KMS-11 (cell line): ENCODE data around the gene CDKN2AIP.

Experiments used
- H2AFZ ChIP-seq: fragments of 200-600 bp; sonication (generic); 2 replicates; pipeline ENCODE4 v1.6.1; 2016; ENCODE audit warnings: antibody characterized with exemption, mixed run types, low read depth
- H3K27ac ChIP-seq: fragments of 200-600 bp; sonication (generic); 2 replicates; pipeline ENCODE4 v1.6.1; 2016; ENCODE audit warnings: mild to moderate bottlenecking, mixed run types
- H3K27me3 ChIP-seq: fragments of 200-600 bp; sonication (generic); 2 replicates; pipeline ENCODE4 v1.6.1; 2017; ENCODE audit warnings: mild to moderate bottlenecking, low read depth, mixed run types, moderate library complexity; ENCODE audit not compliant: insufficient read depth
- H3K36me3 ChIP-seq: fragments of 200-600 bp; sonication (generic); 2 replicates; pipeline ENCODE4 v1.6.1; 2017; ENCODE audit warnings: mild to moderate bottlenecking, mixed run types; ENCODE audit not compliant: insufficient read depth
- H3K4me1 ChIP-seq: fragments of 200-600 bp; sonication (generic); 2 replicates; pipeline ENCODE4 v1.6.1; 2016; ENCODE audit warnings: mild to moderate bottlenecking, low read depth, mixed run types; ENCODE audit not compliant: poor library complexity, severe bottlenecking
- H3K4me2 ChIP-seq: fragments of 200-600 bp; sonication (generic); 2 replicates; pipeline ENCODE4 v1.7.0; 2016; ENCODE audit warnings: mild to moderate bottlenecking, mixed run types
- H3K4me3 ChIP-seq: fragments of 200-600 bp; sonication (generic); IDR thresholded peaks from 2 replicates; pipeline ENCODE4 v1.6.1; 2017; ENCODE audit warnings: low read depth, low read length, mixed read lengths; ENCODE audit not compliant: insufficient read depth
- H3K79me2 ChIP-seq: fragments of 200-600 bp; sonication (generic); 2 replicates; pipeline ENCODE4 v1.6.1; 2016; ENCODE audit warnings: low read depth, mixed run types; ENCODE audit not compliant: insufficient read depth
- H3K9ac ChIP-seq: fragments of 200-600 bp; sonication (generic); 2 replicates; pipeline ENCODE4 v1.6.1; 2016; ENCODE audit warnings: mild to moderate bottlenecking, mixed run types
- H4K20me1 ChIP-seq: fragments of 200-600 bp; sonication (generic); 2 replicates; pipeline ENCODE4 v1.6.1; 2016; ENCODE audit warnings: mild to moderate bottlenecking, mixed run types; ENCODE audit not compliant: insufficient read depth
- CTCF ChIP-seq: fragments of 200-600 bp; sonication (generic); conservative IDR thresholded peaks from 2 replicates; pipeline ENCODE4 v1.6.1; 2017; ENCODE audit warnings: low read depth, mild to moderate bottlenecking, antibody characterized with exemption, low read length, moderate library complexity, mixed read lengths

CDKN2AIP gene

GRCh38 chr4:183436417-183436816, 8.0 kb upstream of the CDKN2AIP start:
- Histone ChIP-seq H3K36me3 (no peaks in the 10 kb centered on the region), H2AFZ (no peak overlapping the region), H3K79me2 (no peaks in the 10 kb centered on the region), H3K27me3 (no peaks in the 10 kb centered on the region), H3K4me1 (no peaks in the 10 kb centered on the region), H3K27ac (no peak overlapping the region), H3K4me3 (no peak overlapping the region), H3K4me2 (no peak overlapping the region), H4K20me1 (no peaks in the 10 kb centered on the region), H3K9ac (no peak overlapping the region)
- no peak for TF ChIP-seq CTCF

- TF ChIP-seq CTCF, result no peak
- Histone ChIP-seq H2AFZ (no peak overlapping the region), H3K4me3 (no peak overlapping the region), H3K27me3 (no peaks in the 10 kb centered on the region), H3K27ac (no peak overlapping the region), H3K4me1 (no peaks in the 10 kb centered on the region), H3K36me3 (no peaks in the 10 kb centered on the region), H3K79me2 (no peaks in the 10 kb centered on the region), H3K4me2 (no peak overlapping the region), H3K9ac (no peak overlapping the region), H4K20me1 (no peaks in the 10 kb centered on the region)
These were observed 7.0 kb upstream of the CDKN2AIP start for GRCh38 chr4:183437452-183437851.

GRCh38 chr4:183438458-183439113, 5.8 kb upstream of the CDKN2AIP start:
- Histone ChIP-seq H3K36me3 (no peaks in the 10 kb centered on the region), H3K27ac (no peak overlapping the region), H3K4me3 (no peak overlapping the region), H3K79me2 (no peaks in the 10 kb centered on the region), H3K4me2 (no peak overlapping the region), H3K27me3 (no peaks in the 10 kb centered on the region), H3K9ac (no peak overlapping the region), H2AFZ (no peak overlapping the region), H3K4me1 (peaks cover 10% of the 10 kb centered on the region), H4K20me1 (no peaks in the 10 kb centered on the region)
- TF ChIP-seq CTCF, result no peak

- H3K36me3 ChIP-seq, result peaks cover 5% of the 10 kb centered on the region; the same call in 1 of the 2 replicates
- no peak for TF ChIP-seq CTCF
- no peak overlapping the region for H3K4me3 ChIP-seq
- H3K4me1 ChIP-seq, result peaks cover 18% of the 10 kb centered on the region
- H3K79me2 ChIP-seq, result peaks cover 16% of the 10 kb centered on the region
- H3K9ac ChIP-seq, result no peak overlapping the region
- H3K4me2 ChIP-seq, result no peak overlapping the region
- no peaks in the 10 kb centered on the region for H4K20me1 ChIP-seq
- no peaks in the 10 kb centered on the region for H3K27me3 ChIP-seq
- H2AFZ ChIP-seq, result no peak overlapping the region
- H3K27ac ChIP-seq, result no peak overlapping the region
These were observed 3.2 kb upstream of the CDKN2AIP start for GRCh38 chr4:183441276-183441675.
